OCI-LY7 (cell line): ENCODE data around the gene NAA10.

Source experiments
- EZH2phosphoT487 ChIP-seq: fragments of 200-600 bp; sonication (generic); IDR thresholded peaks from 2 replicates; pipeline ENCODE4 v1.6.1; 2018; ENCODE audit warnings: low read depth, borderline replicate concordance, mild to moderate bottlenecking, mixed run types, antibody characterized with exemption, low read length, moderate library complexity, mixed read lengths
- TF ChIP-seq, protein P1 (sequence below): fragments of 200-600 bp; sonication (generic); conservative IDR thresholded peaks from 2 replicates; pipeline ENCODE4 v1.5.1; 2014; ENCODE audit warnings: mild to moderate bottlenecking, antibody characterized with exemption, low read length, moderate library complexity, mixed read lengths

DNA sequence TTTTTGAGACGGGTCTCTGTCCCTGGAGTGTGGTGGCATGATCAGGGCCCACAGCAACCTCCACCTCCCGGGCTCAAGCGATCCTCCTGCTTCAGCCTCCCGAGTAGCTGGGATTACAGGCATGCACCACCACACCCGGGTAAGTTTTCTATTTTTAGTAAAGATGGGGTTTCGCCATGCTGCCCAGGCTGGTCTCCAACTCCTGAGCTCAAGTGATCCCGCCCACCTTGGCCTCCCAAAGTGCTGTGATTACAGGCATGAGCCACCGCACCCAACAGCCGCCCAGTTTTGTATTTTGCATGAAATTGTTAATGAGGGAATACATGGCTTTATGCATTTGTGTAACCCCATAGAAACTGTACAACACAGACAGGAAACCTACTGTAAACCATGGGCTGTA is 6.0 kb downstream of the NAA10 start:
- TF ChIP-seq, protein P1, sequence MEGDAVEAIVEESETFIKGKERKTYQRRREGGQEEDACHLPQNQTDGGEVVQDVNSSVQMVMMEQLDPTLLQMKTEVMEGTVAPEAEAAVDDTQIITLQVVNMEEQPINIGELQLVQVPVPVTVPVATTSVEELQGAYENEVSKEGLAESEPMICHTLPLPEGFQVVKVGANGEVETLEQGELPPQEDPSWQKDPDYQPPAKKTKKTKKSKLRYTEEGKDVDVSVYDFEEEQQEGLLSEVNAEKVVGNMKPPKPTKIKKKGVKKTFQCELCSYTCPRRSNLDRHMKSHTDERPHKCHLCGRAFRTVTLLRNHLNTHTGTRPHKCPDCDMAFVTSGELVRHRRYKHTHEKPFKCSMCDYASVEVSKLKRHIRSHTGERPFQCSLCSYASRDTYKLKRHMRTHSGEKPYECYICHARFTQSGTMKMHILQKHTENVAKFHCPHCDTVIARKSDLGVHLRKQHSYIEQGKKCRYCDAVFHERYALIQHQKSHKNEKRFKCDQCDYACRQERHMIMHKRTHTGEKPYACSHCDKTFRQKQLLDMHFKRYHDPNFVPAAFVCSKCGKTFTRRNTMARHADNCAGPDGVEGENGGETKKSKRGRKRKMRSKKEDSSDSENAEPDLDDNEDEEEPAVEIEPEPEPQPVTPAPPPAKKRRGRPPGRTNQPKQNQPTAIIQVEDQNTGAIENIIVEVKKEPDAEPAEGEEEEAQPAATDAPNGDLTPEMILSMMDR = no peak
- TF ChIP-seq EZH2phosphoT487 = no peak
